Measurements from ENCODE around the gene DGAT2L6.

The DGAT2L6 gene

DNA sequence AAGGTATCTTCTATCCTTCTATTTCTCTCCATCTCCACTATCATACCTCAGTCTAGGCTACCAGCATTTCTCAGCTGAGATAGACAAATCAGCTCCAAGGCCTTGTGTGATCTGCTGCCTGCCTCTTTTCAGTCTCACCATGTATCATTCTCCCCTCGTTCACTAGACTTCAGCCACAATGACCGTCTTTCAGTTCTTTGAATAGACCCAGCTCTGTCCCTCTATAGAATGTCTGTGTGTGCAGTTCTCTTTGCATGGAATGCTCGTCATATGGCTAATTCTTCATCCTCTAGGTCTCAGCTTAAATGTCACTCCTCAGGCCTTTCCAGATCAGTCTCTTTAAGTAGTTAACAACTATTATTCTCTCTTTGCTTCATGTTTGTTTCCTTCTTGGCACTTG is 37.5 kb upstream of the DGAT2L6 start:
- Histone ChIP-seq H3K9me3 (ENCODE audit: low read depth, low read length) (no peaks in the 10 kb centered on the region), H3K27ac (no peak overlapping the region), H3K4me3 (no peak overlapping the region), H3K9ac (ENCODE audit: insufficient read length) (no peak overlapping the region), H3K36me3 (ENCODE audit: insufficient read depth, low read length) (peaks cover 13% of the 10 kb centered on the region; the same call in 1 of the 2 replicates)
- TF ChIP-seq EZH2 (IDR thresholded peaks at IDR 0.05): no peak
- no peak for DNase-seq (ENCODE audit: low read depth, low spot score)

DNA sequence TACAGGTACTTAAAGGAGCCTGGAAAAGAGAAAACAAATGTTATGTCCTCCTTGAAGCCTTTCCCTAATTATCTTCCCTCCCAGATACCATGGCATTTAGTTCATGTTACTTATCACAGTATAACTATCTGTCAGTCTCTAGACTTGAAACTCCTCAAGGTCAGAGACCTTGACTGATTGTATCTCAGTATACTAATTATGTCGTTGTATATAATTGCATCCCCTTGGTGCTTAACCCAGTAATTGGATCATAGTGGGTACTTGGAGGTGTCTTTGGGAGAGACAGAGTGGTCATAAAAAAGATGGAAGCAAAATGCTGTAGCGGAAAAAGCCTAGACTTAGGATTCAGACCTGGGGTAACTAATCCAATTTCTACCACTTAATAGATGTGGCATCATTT is 35.9 kb upstream of the DGAT2L6 start:
- Histone ChIP-seq H3K9ac (ENCODE audit: insufficient read length) (no peak overlapping the region), H3K36me3 (ENCODE audit: insufficient read depth, low read length) (no peaks in the 10 kb centered on the region), H3K27ac (no peak overlapping the region), H3K4me3 (no peak overlapping the region), H3K9me3 (ENCODE audit: low read depth, low read length) (no peaks in the 10 kb centered on the region)
- TF ChIP-seq EZH2 (IDR thresholded peaks at IDR 0.05): no peak
- no peak for TF ChIP-seq POLR2AphosphoS5 (IDR thresholded peaks at IDR 0.05; ENCODE audit: borderline replicate concordance, low read depth, low read length)
- TF ChIP-seq FOXP2 (optimal IDR thresholded peaks at IDR 0.05; ENCODE audit: control extremely low read depth, extremely low read length, insufficient read depth): no peak
- DNase-seq (ENCODE audit: low read depth, low spot score): no peak

GRCh38 chrX:70166601-70167590 is 10.4 kb upstream of the DGAT2L6 start:
- no peak for DNase-seq (ENCODE audit: low read depth, low spot score)
- Histone ChIP-seq H3K9ac (ENCODE audit: insufficient read length) (no peak overlapping the region), H3K36me3 (ENCODE audit: insufficient read depth, low read length) (peaks cover 9% of the 10 kb centered on the region; the same call in 1 of the 2 replicates), H3K4me3 (no peak overlapping the region), H3K27ac (no peak overlapping the region), H3K9me3 (ENCODE audit: low read depth, low read length) (no peaks in the 10 kb centered on the region)
- TF ChIP-seq POLR2AphosphoS5 (IDR thresholded peaks at IDR 0.05; ENCODE audit: borderline replicate concordance, low read depth, low read length) (no peak), EZH2 (IDR thresholded peaks at IDR 0.05) (no peak), FOXP2 (optimal IDR thresholded peaks at IDR 0.05; ENCODE audit: control extremely low read depth, extremely low read length, insufficient read depth) (no peak)

- H3K27ac ChIP-seq: no peak overlapping the region
- DNase-seq (ENCODE audit: low read depth, low spot score): no peak
- H3K9me3 ChIP-seq (ENCODE audit: low read depth, low read length): no peaks in the 10 kb centered on the region
- no peak overlapping the region for H3K4me3 ChIP-seq
- TF ChIP-seq POLR2AphosphoS5 (IDR thresholded peaks at IDR 0.05; ENCODE audit: borderline replicate concordance, low read depth, low read length) (no peak), FOXP2 (optimal IDR thresholded peaks at IDR 0.05; ENCODE audit: control extremely low read depth, extremely low read length, insufficient read depth) (no peak), EZH2 (IDR thresholded peaks at IDR 0.05) (no peak)
- H3K9ac ChIP-seq (ENCODE audit: insufficient read length): no peak overlapping the region
- H3K36me3 ChIP-seq (ENCODE audit: insufficient read depth, low read length): peaks cover 5% of the 10 kb centered on the region; the same call in 1 of the 2 replicates
These were observed 8.8 kb upstream of the DGAT2L6 start for GRCh38 chrX:70168238-70169188.

GRCh38 chrX:70169281-70169680 is 8.0 kb upstream of the DGAT2L6 start:
- H3K9ac ChIP-seq (ENCODE audit: insufficient read length): no peak overlapping the region
- DNase-seq (ENCODE audit: low read depth, low spot score): no peak
- H3K36me3 ChIP-seq (ENCODE audit: insufficient read depth, low read length): peaks cover 5% of the 10 kb centered on the region; the same call in 1 of the 2 replicates
- H3K9me3 ChIP-seq (ENCODE audit: low read depth, low read length): no peaks in the 10 kb centered on the region
- no peak overlapping the region for H3K27ac ChIP-seq
- TF ChIP-seq EZH2 (IDR thresholded peaks at IDR 0.05) (no peak), FOXP2 (optimal IDR thresholded peaks at IDR 0.05; ENCODE audit: control extremely low read depth, extremely low read length, insufficient read depth) (no peak), POLR2AphosphoS5 (IDR thresholded peaks at IDR 0.05; ENCODE audit: borderline replicate concordance, low read depth, low read length) (no peak)
- H3K4me3 ChIP-seq: no peak overlapping the region

GRCh38 chrX:70171624-70172023 is 5.7 kb upstream of the DGAT2L6 start:
- TF ChIP-seq FOXP2 (optimal IDR thresholded peaks at IDR 0.05; ENCODE audit: control extremely low read depth, extremely low read length, insufficient read depth): no peak
- TF ChIP-seq EZH2 (IDR thresholded peaks at IDR 0.05): no peak
- TF ChIP-seq POLR2AphosphoS5 (IDR thresholded peaks at IDR 0.05; ENCODE audit: borderline replicate concordance, low read depth, low read length): no peak
- H3K36me3 ChIP-seq (ENCODE audit: insufficient read depth, low read length): no peaks in the 10 kb centered on the region
- DNase-seq (ENCODE audit: low read depth, low spot score): no peak
- no peak overlapping the region for H3K27ac ChIP-seq
- no peaks in the 10 kb centered on the region for H3K9me3 ChIP-seq (ENCODE audit: low read depth, low read length)
- H3K4me3 ChIP-seq: no peak overlapping the region
- no peak overlapping the region for H3K9ac ChIP-seq (ENCODE audit: insufficient read length)

GRCh38 chrX:70172221-70172620 is 5.1 kb upstream of the DGAT2L6 start:
- no peaks in the 10 kb centered on the region for H3K36me3 ChIP-seq (ENCODE audit: insufficient read depth, low read length)
- TF ChIP-seq POLR2AphosphoS5 (IDR thresholded peaks at IDR 0.05; ENCODE audit: borderline replicate concordance, low read depth, low read length): no peak
- TF ChIP-seq FOXP2 (optimal IDR thresholded peaks at IDR 0.05; ENCODE audit: control extremely low read depth, extremely low read length, insufficient read depth): no peak
- no peak for TF ChIP-seq EZH2 (IDR thresholded peaks at IDR 0.05)

GRCh38 chrX:70172964-70173363 is 4.3 kb upstream of the DGAT2L6 start:
- no peak overlapping the region for H3K27ac ChIP-seq
- H3K36me3 ChIP-seq (ENCODE audit: insufficient read depth, low read length): no peaks in the 10 kb centered on the region
- no peak for DNase-seq (ENCODE audit: low read depth, low spot score)
- TF ChIP-seq FOXP2 (optimal IDR thresholded peaks at IDR 0.05; ENCODE audit: control extremely low read depth, extremely low read length, insufficient read depth) (no peak), POLR2AphosphoS5 (IDR thresholded peaks at IDR 0.05; ENCODE audit: borderline replicate concordance, low read depth, low read length) (no peak), EZH2 (IDR thresholded peaks at IDR 0.05) (no peak)
- H3K9me3 ChIP-seq (ENCODE audit: low read depth, low read length): no peaks in the 10 kb centered on the region
- no peak overlapping the region for H3K9ac ChIP-seq (ENCODE audit: insufficient read length)
- H3K4me3 ChIP-seq: no peak overlapping the region

More at GRCh38 chrX:70172221-70172620, 5.1 kb upstream of the DGAT2L6 start:
- Histone ChIP-seq H3K27ac (no peak overlapping the region), H3K9me3 (ENCODE audit: low read depth, low read length) (no peaks in the 10 kb centered on the region), H3K9ac (ENCODE audit: insufficient read length) (no peak overlapping the region), H3K4me3 (no peak overlapping the region)
- no peak for DNase-seq (ENCODE audit: low read depth, low spot score)
